Suppressor macrophage (primary cell): ENCODE results near the gene ASCC1.
"Not testable (repeated sequence)": the region's sequence is repeated elsewhere in the genome, so short reads cannot be mapped to it uniquely, and the experiment has no call there.

ENCODE experiments used
- DNase-seq, 4 experiments: peaks; one replicate each; pipeline ENCODE4 v3.0.0-alpha.2; 2020 to 2022

Gene ASCC1

GRCh38 chr10:72124381-72124780 is 91.7 kb downstream of the ASCC1 start:
- no peak for DNase-seq

GRCh38 chr10:72123616-72124015 is 92.5 kb downstream of the ASCC1 start:
- DNase-seq: no peak

GRCh38 chr10:72122221-72122620 is 93.9 kb downstream of the ASCC1 start:
- DNase-seq: no peak

- DNase-seq: no peak
These were observed 94.7 kb downstream of the ASCC1 start for GRCh38 chr10:72121389-72121788.

GRCh38 chr10:72116372-72116771 is 99.7 kb downstream of the ASCC1 start:
- no peak for DNase-seq

GRCh38 chr10:72114706-72115450 is 101.2 kb downstream of the ASCC1 start:
- DNase-seq: no peak

GRCh38 chr10:72110673-72111401 is 105.2 kb downstream of the ASCC1 start:
- no peak for DNase-seq

GRCh38 chr10:72109636-72110157 is 106.4 kb downstream of the ASCC1 start:
- no peak for DNase-seq

GRCh38 chr10:72108830-72109635 is 107.0 kb downstream of the ASCC1 start:
- DNase-seq: no peak

GRCh38 chr10:72108004-72108370 is 108.1 kb downstream of the ASCC1 start:
- not testable (repeated sequence) for DNase-seq

GRCh38 chr10:72107325-72108003 is 108.6 kb downstream of the ASCC1 start:
- DNase-seq: no peak

- no peak for DNase-seq
These were observed 109.2 kb downstream of the ASCC1 start for GRCh38 chr10:72106896-72107295.

GRCh38 chr10:72106154-72106849 is 109.8 kb downstream of the ASCC1 start:
- no peak for DNase-seq

- DNase-seq: no peak
These were observed 110.4 kb downstream of the ASCC1 start for GRCh38 chr10:72105710-72106109.

GRCh38 chr10:72105098-72105475 is 111.0 kb downstream of the ASCC1 start:
- DNase-seq: no peak

GRCh38 chr10:72104472-72105097 is 111.5 kb downstream of the ASCC1 start:
- no peak for DNase-seq

GRCh38 chr10:72099600-72099921 is 116.5 kb downstream of the ASCC1 start:
- DNase-seq: no peak

GRCh38 chr10:72098836-72099599 is 117.1 kb downstream of the ASCC1 start:
- DNase-seq: no peak

GRCh38 chr10:72098301-72098835 is 117.7 kb downstream of the ASCC1 start:
- no peak for DNase-seq
